Mucosa of rectum (tissue), 2 donors: ENCODE measurements around the gene ZNF648.
"Not testable (repeated sequence)": the region's sequence is repeated elsewhere in the genome, so short reads cannot be mapped to it uniquely, and the experiment has no call there.

Experiments used
- H3K27ac ChIP-seq, 2 donors: one replicate each; pipeline ENCODE4 v1.7.0; 2013; ENCODE audit warnings: inconsistent platforms in 2 of 2, low read depth in 2 of 2, low read length in 2 of 2
- H3K27me3 ChIP-seq, 2 donors: one replicate each; pipeline ENCODE4 v1.7.0; 2013; ENCODE audit warnings: low read length in 2 of 2; ENCODE audit not compliant: control insufficient read depth in 2 of 2, insufficient read depth in 2 of 2
- H3K36me3 ChIP-seq, 2 donors: one replicate each; pipeline ENCODE4 v1.7.0; 2013; ENCODE audit warnings: low read length in 2 of 2; ENCODE audit not compliant: control insufficient read depth in 2 of 2, insufficient read depth in 2 of 2
- H3K4me1 ChIP-seq, 2 donors: one replicate each; pipeline ENCODE4 v1.7.0; 2013; ENCODE audit warnings: low read length in 2 of 2, mild to moderate bottlenecking in 1 of 2; ENCODE audit not compliant: control insufficient read depth in 2 of 2, insufficient read depth in 2 of 2
- H3K4me3 ChIP-seq, 2 donors: one replicate each; pipeline ENCODE4 v1.7.0; 2013; ENCODE audit warnings: low read length in 2 of 2
- H3K9ac ChIP-seq, 2 donors: one replicate each; pipeline ENCODE4 v1.7.0; 2013; ENCODE audit warnings: low read length in 2 of 2, low read depth in 1 of 2, mild to moderate bottlenecking in 1 of 2
- H3K9me3 ChIP-seq, 2 donors: one replicate each; pipeline ENCODE4 v1.7.0; 2013; ENCODE audit warnings: low read length in 2 of 2; ENCODE audit not compliant: control insufficient read depth in 2 of 2
- donor health status: healthy.
- donor health status: Normal muscosa, but diverticular disease.

ZNF648 gene

DNA sequence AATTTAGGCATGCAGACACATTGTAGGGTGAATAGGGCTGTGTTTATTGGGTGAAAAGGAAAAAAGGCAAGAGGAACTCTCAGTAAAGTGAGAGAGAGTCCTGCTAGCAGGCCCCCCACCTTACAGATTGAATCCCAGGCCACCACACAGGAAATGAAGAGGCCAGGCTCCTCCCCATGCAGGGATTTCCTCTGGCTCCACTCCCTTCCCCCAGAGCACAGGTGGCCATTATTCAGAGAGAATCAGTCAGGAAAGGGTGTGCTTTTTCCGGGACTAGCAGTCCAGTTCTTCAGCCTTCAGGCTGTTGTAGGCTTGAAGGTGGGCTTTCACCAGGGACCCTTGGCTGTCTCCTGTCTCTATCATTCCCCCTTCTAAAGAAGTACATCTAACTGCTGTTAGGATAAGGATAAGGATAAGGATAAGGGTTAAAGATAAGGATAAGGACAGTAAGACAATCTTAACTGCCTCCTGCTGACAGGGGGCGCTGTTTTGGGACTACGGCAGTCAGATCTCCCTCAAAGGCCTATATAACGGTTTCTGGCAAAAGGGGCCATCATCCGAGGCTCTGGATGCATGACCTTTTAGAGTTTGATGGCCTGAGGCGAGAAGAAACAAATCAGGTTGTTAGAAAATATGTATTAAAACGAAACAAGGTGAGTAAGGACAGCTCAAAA is 26.3 kb downstream of the ZNF648 start:
- no peaks in the 10 kb centered on the region for H3K27me3 ChIP-seq
- H3K4me3 ChIP-seq: no peak overlapping the region
- no peaks in the 10 kb centered on the region for H3K36me3 ChIP-seq
- no peaks in the 10 kb centered on the region for H3K9me3 ChIP-seq
- no peak overlapping the region for H3K27ac ChIP-seq
- no peak overlapping the region for H3K9ac ChIP-seq
- H3K4me1 ChIP-seq: peaks cover 0 to under 1% of the 10 kb centered on the region in 2 donors

DNA sequence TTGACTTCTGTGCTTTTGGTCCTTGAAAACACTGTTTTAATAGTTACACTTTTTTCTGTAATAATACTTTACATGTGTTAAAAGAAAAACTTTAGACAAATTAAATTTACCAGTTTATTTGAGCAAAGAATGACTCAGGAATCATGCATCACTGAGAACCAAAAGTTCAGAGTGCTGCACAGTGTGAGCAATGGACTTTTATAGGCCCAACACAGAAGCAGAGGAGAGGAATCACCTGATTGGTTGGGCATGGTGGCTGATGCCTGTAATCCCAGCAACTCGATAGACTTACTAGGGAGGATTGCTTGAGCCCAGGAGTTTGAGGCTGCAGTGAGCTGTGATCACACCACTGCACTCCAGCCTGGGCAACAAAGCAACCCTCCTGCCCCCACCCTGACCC is 29.3 kb downstream of the ZNF648 start:
- Histone ChIP-seq H3K27ac (no peak overlapping the region), H3K9ac (no peak overlapping the region), H3K4me1 (peaks cover 5 to 11% of the 10 kb centered on the region in 2 donors), H3K4me3 (no peak overlapping the region), H3K9me3 (no peaks in the 10 kb centered on the region), H3K27me3 (no peaks in the 10 kb centered on the region), H3K36me3 (no peaks in the 10 kb centered on the region)

DNA sequence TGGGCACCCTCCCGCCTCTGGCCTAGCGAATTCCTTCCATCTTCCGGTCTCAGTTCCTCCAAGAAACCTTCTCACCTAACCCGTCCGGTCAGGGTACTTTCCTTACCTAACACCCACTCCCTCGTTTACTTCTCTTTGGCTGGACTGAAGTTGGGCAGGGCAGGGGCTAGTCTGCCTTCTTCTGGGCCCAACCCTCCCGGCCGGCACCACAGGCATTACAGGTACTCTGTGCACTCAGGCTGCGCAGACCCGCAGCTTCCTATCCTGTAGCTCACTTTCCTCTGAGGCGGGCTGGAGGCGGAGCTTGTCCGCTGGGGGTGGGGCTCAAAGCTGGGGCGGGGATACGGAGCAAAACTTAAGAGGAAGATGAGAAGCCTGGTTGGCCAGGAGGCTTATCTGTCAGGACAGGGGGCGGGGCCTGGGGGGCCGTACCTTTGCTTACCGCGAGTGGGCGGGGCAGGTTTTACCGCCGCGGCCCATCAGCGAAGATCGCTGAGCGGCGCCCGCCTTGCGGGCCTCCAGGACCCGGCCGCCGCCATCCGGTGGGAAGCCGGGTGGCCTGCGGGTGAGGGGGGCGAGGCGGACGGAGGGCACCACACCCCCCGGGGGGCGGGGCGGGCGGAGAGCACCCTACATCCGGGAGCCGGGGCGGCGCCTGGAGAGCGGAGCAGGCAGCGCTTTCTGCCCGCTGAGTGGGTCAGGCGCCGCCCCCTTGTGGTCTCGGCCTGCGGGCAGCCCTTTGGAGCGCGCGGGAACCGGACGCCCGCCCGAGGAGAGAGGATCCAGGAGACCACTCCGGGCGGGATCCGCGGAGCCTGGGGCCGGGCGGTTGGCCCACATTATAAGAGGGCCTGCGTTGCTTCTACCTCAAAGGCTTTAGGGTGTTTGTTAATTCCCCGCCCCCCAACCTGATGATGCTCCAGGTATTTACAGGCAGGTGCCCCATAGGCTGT is 31.9 kb downstream of the ZNF648 start:
- Histone ChIP-seq H3K9me3 (no peaks in the 10 kb centered on the region), H3K4me3 (peak overlapping the region; percentile 78 to 85), H3K36me3 (no peaks in the 10 kb centered on the region), H3K4me1 (peaks cover 5 to 11% of the 10 kb centered on the region in 2 donors), H3K27me3 (no peaks in the 10 kb centered on the region), H3K27ac (peak overlapping the region; percentile 85 to 86), H3K9ac (peak overlapping the region; percentile 70 to 71)

DNA sequence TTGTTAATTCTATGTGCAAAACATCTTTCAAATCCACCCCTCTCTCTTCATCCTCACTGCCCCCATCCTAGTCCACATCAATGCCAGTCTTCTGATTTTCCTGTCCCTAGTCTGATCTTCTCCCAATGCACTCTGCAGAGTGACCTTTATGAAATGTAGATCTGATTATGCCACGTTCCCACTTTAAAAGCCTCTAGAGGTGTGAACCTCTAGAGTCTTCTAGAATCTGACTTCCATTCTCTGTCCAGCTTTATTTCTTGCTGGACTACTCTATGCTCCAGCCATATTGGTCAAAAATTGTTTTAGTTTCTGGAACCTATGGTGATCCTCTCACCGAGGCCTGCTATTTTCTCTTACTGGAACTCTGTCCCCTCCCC is 32.5 kb downstream of the ZNF648 start:
- H3K27me3 ChIP-seq: no peaks in the 10 kb centered on the region
- peaks cover 5 to 11% of the 10 kb centered on the region in 2 donors for H3K4me1 ChIP-seq
- no peaks in the 10 kb centered on the region for H3K36me3 ChIP-seq
- H3K9ac ChIP-seq: peak overlapping the region; percentile 70 to 71
- peak overlapping the region; percentile 78 to 85 for H3K4me3 ChIP-seq
- peak overlapping the region; percentile 85 to 86 for H3K27ac ChIP-seq
- H3K9me3 ChIP-seq: no peaks in the 10 kb centered on the region

DNA sequence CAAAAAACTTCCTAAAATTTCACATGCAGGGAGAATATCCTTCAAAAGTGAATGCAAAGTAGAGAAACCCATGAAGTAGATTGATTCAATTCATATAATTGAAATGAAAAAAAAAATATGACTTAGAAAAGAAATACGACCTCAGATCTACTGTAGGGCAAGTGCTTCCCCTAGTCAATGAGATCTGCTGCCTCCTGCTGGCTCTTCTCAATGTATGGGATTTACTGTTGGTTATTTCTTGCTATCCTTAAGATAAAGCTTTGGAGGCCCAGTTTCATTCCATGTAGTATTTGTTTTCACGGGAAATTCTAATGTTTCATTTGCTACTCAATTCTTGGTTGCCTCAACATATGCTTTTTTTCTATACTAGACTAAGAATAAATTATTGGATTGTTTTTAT is 46.2 kb downstream of the ZNF648 start:
- H3K4me1 ChIP-seq: no peaks in the 10 kb centered on the region
- H3K9ac ChIP-seq: no peak overlapping the region
- H3K36me3 ChIP-seq: no peaks in the 10 kb centered on the region
- no peaks in the 10 kb centered on the region for H3K27me3 ChIP-seq
- H3K9me3 ChIP-seq: no peaks in the 10 kb centered on the region
- no peak overlapping the region for H3K27ac ChIP-seq
- no peak overlapping the region for H3K4me3 ChIP-seq

DNA sequence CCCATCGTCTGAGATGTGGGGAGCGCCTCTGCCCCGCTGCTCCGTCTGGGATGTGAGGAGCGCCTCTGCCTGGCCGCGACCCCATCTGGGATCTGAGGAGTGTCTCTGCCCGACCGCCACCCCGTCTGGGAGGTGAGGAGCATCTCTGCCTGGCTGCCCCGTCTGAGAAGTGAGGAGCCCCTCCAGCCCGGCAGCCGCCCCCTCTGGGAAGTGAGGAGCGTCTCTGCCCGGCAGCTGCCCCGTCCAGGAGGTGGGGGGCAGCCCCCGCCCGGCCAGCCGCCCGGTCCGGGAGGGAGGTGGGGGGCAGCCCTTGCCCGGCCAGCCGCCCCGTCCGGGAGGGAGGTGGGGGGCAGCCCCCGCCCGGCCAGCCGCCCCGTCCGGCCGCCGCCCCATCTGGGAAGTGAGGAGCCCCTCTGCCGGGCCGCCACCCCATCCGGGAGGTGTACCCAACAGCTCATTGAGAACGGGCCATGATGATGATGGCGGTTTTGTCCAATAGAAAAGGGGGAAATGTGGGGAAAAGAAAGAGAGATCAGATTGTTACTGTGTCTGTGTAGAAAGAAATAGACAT is 50.6 kb downstream of the ZNF648 start:
- H3K27ac ChIP-seq: not testable (repeated sequence)

DNA sequence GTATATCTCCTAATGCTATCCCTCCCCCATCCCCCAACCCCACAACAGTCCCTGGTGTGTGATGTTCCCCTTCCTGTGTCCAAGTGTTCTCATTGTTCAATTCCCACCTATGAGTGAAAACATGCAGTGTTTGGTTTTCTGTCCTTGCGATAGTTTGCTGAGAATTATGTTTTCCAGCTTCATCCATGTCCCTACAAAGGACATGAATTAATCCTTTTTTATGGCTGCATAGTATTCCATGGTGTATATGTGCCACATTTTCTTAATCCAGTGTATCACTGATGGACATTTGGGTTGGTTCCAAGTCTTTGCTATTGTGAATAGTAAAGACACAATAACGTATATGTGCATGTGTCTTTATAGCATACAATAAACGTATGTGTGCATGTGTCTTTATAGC is 56.1 kb downstream of the ZNF648 start:
- not testable (repeated sequence) for H3K9me3 ChIP-seq, H3K4me1 ChIP-seq, H3K36me3 ChIP-seq, H3K9ac ChIP-seq, H3K4me3 ChIP-seq, H3K27ac ChIP-seq, H3K27me3 ChIP-seq

More for the DNA sequence above, 50.6 kb downstream of the ZNF648 start:
- not testable (repeated sequence) for H3K9me3 ChIP-seq, H3K4me3 ChIP-seq, H3K36me3 ChIP-seq, H3K9ac ChIP-seq, H3K4me1 ChIP-seq, H3K27me3 ChIP-seq

DNA sequence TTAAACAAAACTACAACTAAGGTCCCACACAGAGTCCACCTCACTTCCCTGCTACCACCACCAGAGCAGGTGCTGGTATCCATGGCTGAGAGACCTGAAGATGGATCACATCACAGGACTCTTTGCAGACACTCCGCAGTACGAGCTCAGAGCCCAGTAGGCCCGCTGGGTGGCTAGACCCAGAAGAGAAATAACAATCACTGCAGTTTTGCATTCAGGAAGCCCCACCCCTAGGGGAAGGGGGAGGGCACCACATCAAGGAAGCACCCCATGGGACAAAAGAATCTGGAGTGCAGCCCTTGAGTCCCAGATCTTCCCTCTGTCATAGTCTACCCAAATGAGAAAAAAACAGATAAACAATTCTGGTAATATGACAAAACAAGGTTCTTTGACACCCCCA is 56.9 kb downstream of the ZNF648 start:
- Histone ChIP-seq H3K4me3 (no peak overlapping the region), H3K4me1 (no peaks in the 10 kb centered on the region), H3K27me3 (no peaks in the 10 kb centered on the region), H3K27ac (no peak overlapping the region), H3K9me3 (no peaks in the 10 kb centered on the region), H3K9ac (no peak overlapping the region), H3K36me3 (no peaks in the 10 kb centered on the region)
